H1 (cell line): ENCODE measurements around the gene SENP1.

Experiments used
- ATF2 ChIP-seq: IDR thresholded peaks from 2 replicates; pipeline ENCODE4 v1.6.1; 2012; ENCODE audit warnings: low read length, inconsistent platforms
- CTCF ChIP-seq, 3 experiments: IDR thresholded peaks; 1 replicate in 2 of 3; 2 replicates in 1 of 3; pipeline versions ENCODE4 v1.5.1 to v1.6.1; 2011; ENCODE audit warnings: low read length in 3 of 3, mild to moderate bottlenecking in 3 of 3, inconsistent platforms in 2 of 3, low read depth in 1 of 3, moderate library complexity in 1 of 3; ENCODE audit not compliant: insufficient read depth in 1 of 3; ENCODE audit errors: control extremely low read depth in 1 of 3
- EP300 ChIP-seq, 2 experiments: IDR thresholded peaks; 1 replicate in 1 of 2; 2 replicates in 1 of 2; pipeline ENCODE4 v1.6.1; 2011 to 2012; ENCODE audit warnings: low read depth in 2 of 2, low read length in 2 of 2, mild to moderate bottlenecking in 2 of 2, borderline replicate concordance in 1 of 2, inconsistent platforms in 1 of 2, moderate library complexity in 1 of 2
- POLR2A ChIP-seq, 2 experiments: IDR thresholded peaks; 1 replicate in 1 of 2; 2 replicates in 1 of 2; pipeline ENCODE4 v1.6.1; 2011; ENCODE audit warnings: low read depth in 2 of 2, low read length in 2 of 2, mild to moderate bottlenecking in 2 of 2; ENCODE audit errors: control extremely low read depth in 1 of 2
- SUZ12 ChIP-seq: fragments of 200-600 bp; sonication (generic); IDR thresholded peaks from 2 replicates; pipeline ENCODE4 v1.6.1; 2012; ENCODE audit warnings: mild to moderate bottlenecking, inconsistent platforms, low read length, moderate library complexity, mixed read lengths
- TAF1 ChIP-seq: IDR thresholded peaks from 2 replicates; pipeline ENCODE4 v1.6.1; 2011; ENCODE audit warnings: mild to moderate bottlenecking, low read depth, low read length

- no peak for TF ChIP-seq ATF2
- no peak for TF ChIP-seq CTCF (IDR thresholded peaks at IDR 0.05; ENCODE audit: control extremely low read depth in 1 of 3, insufficient read depth in 1 of 3, low read depth in 1 of 3, low read length in 3 of 3)
- TF ChIP-seq SUZ12, result no peak
- TF ChIP-seq POLR2A (IDR thresholded peaks at IDR 0.05; ENCODE audit: control extremely low read depth in 1 of 2, low read depth in 2 of 2, low read length in 2 of 2), result no peak
- TF ChIP-seq EP300 (IDR thresholded peaks at IDR 0.05; ENCODE audit: borderline replicate concordance in 1 of 2, low read depth in 2 of 2, low read length in 2 of 2), result no peak
- no peak for TF ChIP-seq TAF1
These were observed 52.8 kb downstream of the SENP1 start for GRCh38 chr12:48053122-48053521.
